HCT116 (cell line): Measurements from ENCODE around the gene ENPEP. TPM values are rescaled to one million over a fixed set of nuclear protein-coding genes. Genes with fewer than 3 reads are reported as not detected.

Source experiments
- ATAC-seq: fragments of 200-7000 bp; cut with Tn5 transposase; 2 replicates; pipeline ENCODE4 v1.9.1; 2020; ENCODE audit warnings: mild to moderate bottlenecking, moderate library complexity
- BruUV-seq: library from RNA; stranded (reverse); fragments of 400-500 nt; replicated peaks from 2 replicates; lab custom pipeline; 2021; lab: Mats Ljungman, UMichigan
- CTCF ChIA-PET: fragments of 300-600 bp; sonication (Branson Sonifier 250); formaldehyde crosslinking; loops from one replicate; lab custom pipeline; 2021; ENCODE audit warnings: antibody characterized with exemption; lab: Charles Lee
- POLR2A ChIA-PET: fragments of 300-600, 350-600 bp; sonication (Branson Sonifier 250); formaldehyde crosslinking; loops from one replicate; lab custom pipeline; 2021; ENCODE audit warnings: antibody characterized with exemption; lab: Charles Lee
- RAD21 ChIA-PET, 2 experiments: fragments of 300-600 bp; sonication (Branson Sonifier 250); formaldehyde crosslinking; loops; one replicate each; lab custom pipeline; 2023; ENCODE audit warnings: low total read pairs in 2 of 2; ENCODE audit not compliant: uncharacterized antibody in 2 of 2, unreplicated experiment in 2 of 2, low non-redundant PET in 1 of 2; lab: Charles Lee
- DNase-seq: peaks from one replicate; pipeline ENCODE4 v3.0.0-alpha.2; 2010; ENCODE audit warnings: low read depth, low spot score
- H2AFZ ChIP-seq: fragments of 200-600 bp; shearing (Covaris generic), sonication (generic); 2 replicates; pipeline ENCODE4 v1.6.1; 2017; ENCODE audit warnings: low read depth, mixed run types, mixed read lengths, antibody characterized with exemption, low read length; ENCODE audit not compliant: poor library complexity, severe bottlenecking
- H3K27ac ChIP-seq: 2 replicates; pipeline ENCODE4 v1.5.1; 2012; ENCODE audit warnings: low read depth, low read length
- H3K27me3 ChIP-seq: fragments of 200-600 bp; sonication (generic); 2 replicates; pipeline ENCODE4 v1.6.1; 2016; ENCODE audit warnings: mixed run types, low read length, mixed read lengths; ENCODE audit not compliant: insufficient read depth
- H3K36me3 ChIP-seq, 2 experiments: fragments of 200-500 bp in 1 of 2; fragments of 200-600 bp in 1 of 2; sonication (Bioruptor generic) in 1 of 2; sonication (generic) in 1 of 2; 2 replicates each; pipeline versions ENCODE4 v1.5.1 to v1.6.1; 2014 to 2016; ENCODE audit warnings: low read length in 2 of 2, inconsistent platforms in 1 of 2, mixed read lengths in 1 of 2, mixed run types in 1 of 2; ENCODE audit not compliant: insufficient read depth in 2 of 2, control insufficient read depth in 1 of 2
- H3K4me1 ChIP-seq, 2 experiments: fragments of 200-600 bp in 1 of 2; sonication (generic) in 1 of 2; 2 replicates each; pipeline versions ENCODE4 v1.5.1 to v1.6.1; 2012 to 2017; ENCODE audit warnings: low read length in 2 of 2, inconsistent platforms in 1 of 2, mild to moderate bottlenecking in 1 of 2, mixed read lengths in 1 of 2, mixed run types in 1 of 2, moderate library complexity in 1 of 2; ENCODE audit not compliant: insufficient read depth in 2 of 2, control insufficient read depth in 1 of 2
- H3K4me2 ChIP-seq: fragments of 200-600 bp; sonication (generic); 2 replicates; pipeline ENCODE4 v1.6.1; 2017; ENCODE audit warnings: mixed run types, low read length, mixed read lengths
- H3K4me3 ChIP-seq, 2 experiments: fragments of 200-600 bp in 1 of 2; sonication (generic) in 1 of 2; replicated peaks in 1 of 2; 2 replicates each; pipeline ENCODE4 v1.5.1; 2011 to 2016; ENCODE audit warnings: low read length in 2 of 2, control low read depth in 1 of 2, low read depth in 1 of 2, mild to moderate bottlenecking in 1 of 2, mixed read lengths in 1 of 2, mixed run types in 1 of 2
- H3K79me2 ChIP-seq: fragments of 200-600 bp; sonication (generic); 2 replicates; pipeline ENCODE4 v1.6.1; 2017; ENCODE audit warnings: mild to moderate bottlenecking, mixed run types, low read length, moderate library complexity, mixed read lengths; ENCODE audit not compliant: insufficient read depth
- H3K9ac ChIP-seq: fragments of 200-600 bp; sonication (generic); 2 replicates; pipeline ENCODE4 v1.6.1; 2016; ENCODE audit warnings: low read length, mixed read lengths
- H3K9me2 ChIP-seq: fragments of 200-600 bp; sonication (generic), shearing (Covaris generic); 2 replicates; pipeline ENCODE4 v1.6.1; 2017; ENCODE audit warnings: mixed run types, mild to moderate bottlenecking, moderate library complexity; ENCODE audit not compliant: insufficient read depth
- H3K9me3 ChIP-seq, 2 experiments: fragments of 200-500 bp in 1 of 2; fragments of 200-600 bp in 1 of 2; sonication (Bioruptor generic) in 1 of 2; sonication (generic) in 1 of 2; 2 replicates each; pipeline ENCODE4 v1.6.1; 2014 to 2017; ENCODE audit warnings: low read length in 2 of 2, mixed read lengths in 2 of 2, inconsistent platforms in 1 of 2, low read depth in 1 of 2, mild to moderate bottlenecking in 1 of 2, mixed run types in 1 of 2, moderate library complexity in 1 of 2; ENCODE audit not compliant: control insufficient read depth in 1 of 2, insufficient read depth in 1 of 2
- H4K20me1 ChIP-seq: fragments of 200-600 bp; sonication (generic), shearing (Covaris generic); 2 replicates; pipeline ENCODE4 v1.6.1; 2017; ENCODE audit warnings: mixed run types, mild to moderate bottlenecking, moderate library complexity; ENCODE audit not compliant: insufficient read depth
- ATF3 ChIP-seq: IDR thresholded peaks from 2 replicates; pipeline ENCODE4 v1.6.1; 2012
- CBX3 ChIP-seq: IDR thresholded peaks from 2 replicates; pipeline ENCODE4 v1.6.1; 2012; ENCODE audit warnings: low read depth
- CEBPB ChIP-seq: IDR thresholded peaks from 2 replicates; pipeline ENCODE4 v1.6.1; 2012; ENCODE audit warnings: low read depth
- ELF1 ChIP-seq: IDR thresholded peaks from 2 replicates; pipeline ENCODE4 v1.6.1; 2012; ENCODE audit warnings: low read depth, borderline replicate concordance
- EZH2 ChIP-seq: fragments of 200-600 bp; sonication (generic); IDR thresholded peaks from 2 replicates; pipeline ENCODE4 v1.6.1; 2017; ENCODE audit warnings: antibody characterized with exemption, mixed run types
- EZH2phosphoT487 ChIP-seq: fragments of 200-600 bp; IDR thresholded peaks from 2 replicates; pipeline ENCODE4 v1.6.1; 2018; ENCODE audit warnings: antibody characterized with exemption, borderline replicate concordance
- FOSL1 ChIP-seq: IDR thresholded peaks from 2 replicates; pipeline ENCODE4 v1.6.1; 2012; ENCODE audit warnings: low read depth
- JUND ChIP-seq: IDR thresholded peaks from 2 replicates; pipeline ENCODE4 v1.6.1; 2012
- POLR2A ChIP-seq: IDR thresholded peaks from 2 replicates; pipeline ENCODE4 v1.7.0; 2011; ENCODE audit warnings: borderline replicate concordance; ENCODE audit not compliant: insufficient read depth, insufficient read length; ENCODE audit errors: extremely low read depth
- POLR2AphosphoS5 ChIP-seq: IDR thresholded peaks from 2 replicates; pipeline ENCODE4 v1.6.1; 2011; ENCODE audit warnings: mild to moderate bottlenecking, low read depth, low read length, moderate library complexity
- SIN3A ChIP-seq: IDR thresholded peaks from 2 replicates; pipeline ENCODE4 v1.6.1; 2012; ENCODE audit warnings: low read depth
- SP1 ChIP-seq: IDR thresholded peaks from 2 replicates; pipeline ENCODE4 v1.6.1; 2012; ENCODE audit warnings: low read depth
- SRF ChIP-seq: IDR thresholded peaks from 2 replicates; pipeline ENCODE4 v1.6.1; 2012; ENCODE audit warnings: low read depth
- TCF7L2 ChIP-seq: IDR thresholded peaks from 2 replicates; pipeline ENCODE4 v1.7.0; 2011; ENCODE audit warnings: borderline replicate concordance, inconsistent platforms; ENCODE audit not compliant: insufficient read depth, insufficient read length; ENCODE audit errors: extremely low read depth
- YY1 ChIP-seq: IDR thresholded peaks from 2 replicates; pipeline ENCODE4 v1.6.1; 2011; ENCODE audit warnings: low read length, low read depth, moderate library complexity, mild to moderate bottlenecking; ENCODE audit not compliant: insufficient replicate concordance; ENCODE audit errors: extremely low read depth
- ZFX ChIP-seq: fragments of 450-650 bp; IDR thresholded peaks from 2 replicates; pipeline ENCODE4 v1.6.1; 2017
- intact Hi-C: fragments of 100-400 bp; cut with micrococcal nuclease; formaldehyde crosslinking; loops from 2 replicates; pipeline ENCODE4 v1.10.0; 2022
- total RNA-seq: library from RNA; stranded (reverse); gene quantifications from one replicate; pipeline ENCODE4 v1.2.1, GENCODE V29; 2021; ENCODE audit not compliant: unreplicated experiment
- TF ChIP-seq, protein P1 (sequence below), 3 experiments: fragments of 200-600 bp in 1 of 3; sonication (generic) in 1 of 3; IDR thresholded peaks in 2 of 3; conservative IDR thresholded peaks in 1 of 3; 2 replicates each; pipeline ENCODE4 v1.5.1; 2012 to 2017; ENCODE audit warnings: low read depth in 2 of 3, low read length in 2 of 3, antibody characterized with exemption in 1 of 3, borderline replicate concordance in 1 of 3, control low read depth in 1 of 3, mild to moderate bottlenecking in 1 of 3, mixed read lengths in 1 of 3, mixed run types in 1 of 3, moderate library complexity in 1 of 3; ENCODE audit not compliant: insufficient read depth in 1 of 3
- TF ChIP-seq, protein P2 (sequence below): IDR thresholded peaks from 2 replicates; pipeline ENCODE4 v1.6.1; 2011; ENCODE audit warnings: mild to moderate bottlenecking, low read length, moderate library complexity; ENCODE audit not compliant: insufficient replicate concordance; ENCODE audit errors: extremely low read depth
- TF ChIP-seq, protein P3 (sequence below): IDR thresholded peaks from 2 replicates; pipeline ENCODE4 v1.6.1; 2012
- TF ChIP-seq, protein P4 (sequence below): IDR thresholded peaks from 2 replicates; pipeline ENCODE4 v1.6.1; 2012; ENCODE audit warnings: low read depth

The ENPEP gene
- total RNA-seq, 1 experiment from 2014 or later, result 4.5 TPM

GRCh38 chr4:110498420-110498819, 22.5 kb downstream of the ENPEP start:
- Histone ChIP-seq H3K4me3 (no peak overlapping the region), H3K9ac (no peak overlapping the region), H3K27ac (no peak overlapping the region), H3K4me1 (no peaks in the 10 kb centered on the region), H4K20me1 (no peaks in the 10 kb centered on the region), H3K4me2 (no peak overlapping the region), H3K9me2 (no peaks in the 10 kb centered on the region), H3K27me3 (no peaks in the 10 kb centered on the region), H2AFZ (no peak overlapping the region), H3K79me2 (no peaks in the 10 kb centered on the region), H3K9me3 (no peaks in the 10 kb centered on the region), H3K36me3 (no peaks in the 10 kb centered on the region)
- no peak for ATAC-seq
- ChIA-PET POLR2A (interaction anchor here (1.0 kb wide), 1 partner anchor 497 kb away, joined by 3 read pairs; no protein-coding TSS in a partner anchor), RAD21 (no interaction called here), CTCF (interaction anchor here (1.1 kb wide), 1 partner anchor 13 kb away, joined by 3 read pairs; no protein-coding TSS in a partner anchor)
- TF ChIP-seq, protein P1, sequence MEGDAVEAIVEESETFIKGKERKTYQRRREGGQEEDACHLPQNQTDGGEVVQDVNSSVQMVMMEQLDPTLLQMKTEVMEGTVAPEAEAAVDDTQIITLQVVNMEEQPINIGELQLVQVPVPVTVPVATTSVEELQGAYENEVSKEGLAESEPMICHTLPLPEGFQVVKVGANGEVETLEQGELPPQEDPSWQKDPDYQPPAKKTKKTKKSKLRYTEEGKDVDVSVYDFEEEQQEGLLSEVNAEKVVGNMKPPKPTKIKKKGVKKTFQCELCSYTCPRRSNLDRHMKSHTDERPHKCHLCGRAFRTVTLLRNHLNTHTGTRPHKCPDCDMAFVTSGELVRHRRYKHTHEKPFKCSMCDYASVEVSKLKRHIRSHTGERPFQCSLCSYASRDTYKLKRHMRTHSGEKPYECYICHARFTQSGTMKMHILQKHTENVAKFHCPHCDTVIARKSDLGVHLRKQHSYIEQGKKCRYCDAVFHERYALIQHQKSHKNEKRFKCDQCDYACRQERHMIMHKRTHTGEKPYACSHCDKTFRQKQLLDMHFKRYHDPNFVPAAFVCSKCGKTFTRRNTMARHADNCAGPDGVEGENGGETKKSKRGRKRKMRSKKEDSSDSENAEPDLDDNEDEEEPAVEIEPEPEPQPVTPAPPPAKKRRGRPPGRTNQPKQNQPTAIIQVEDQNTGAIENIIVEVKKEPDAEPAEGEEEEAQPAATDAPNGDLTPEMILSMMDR (IDR thresholded peaks at IDR 0.05 in 2 of 3, conservative IDR thresholded peaks at IDR 0.05 in 1 of 3; ENCODE audit: borderline replicate concordance in 1 of 3, insufficient read depth in 1 of 3, low read depth in 2 of 3, low read length in 2 of 3), result no peak
- no peak for TF ChIP-seq YY1
- TF ChIP-seq ZFX, result no peak
- no peak for TF ChIP-seq ELF1
- no peak for TF ChIP-seq EZH2
- TF ChIP-seq, protein P2, sequence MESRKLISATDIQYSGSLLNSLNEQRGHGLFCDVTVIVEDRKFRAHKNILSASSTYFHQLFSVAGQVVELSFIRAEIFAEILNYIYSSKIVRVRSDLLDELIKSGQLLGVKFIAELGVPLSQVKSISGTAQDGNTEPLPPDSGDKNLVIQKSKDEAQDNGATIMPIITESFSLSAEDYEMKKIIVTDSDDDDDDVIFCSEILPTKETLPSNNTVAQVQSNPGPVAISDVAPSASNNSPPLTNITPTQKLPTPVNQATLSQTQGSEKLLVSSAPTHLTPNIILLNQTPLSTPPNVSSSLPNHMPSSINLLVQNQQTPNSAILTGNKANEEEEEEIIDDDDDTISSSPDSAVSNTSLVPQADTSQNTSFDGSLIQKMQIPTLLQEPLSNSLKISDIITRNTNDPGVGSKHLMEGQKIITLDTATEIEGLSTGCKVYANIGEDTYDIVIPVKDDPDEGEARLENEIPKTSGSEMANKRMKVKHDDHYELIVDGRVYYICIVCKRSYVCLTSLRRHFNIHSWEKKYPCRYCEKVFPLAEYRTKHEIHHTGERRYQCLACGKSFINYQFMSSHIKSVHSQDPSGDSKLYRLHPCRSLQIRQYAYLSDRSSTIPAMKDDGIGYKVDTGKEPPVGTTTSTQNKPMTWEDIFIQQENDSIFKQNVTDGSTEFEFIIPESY, result no peak
- TF ChIP-seq POLR2AphosphoS5, result no peak
- TF ChIP-seq JUND, result no peak
- no peak for TF ChIP-seq CBX3
- TF ChIP-seq FOSL1, result no peak
- TF ChIP-seq TCF7L2, result no peak
- no peak for TF ChIP-seq EZH2phosphoT487
- TF ChIP-seq CEBPB, result no peak
- TF ChIP-seq, protein P3, sequence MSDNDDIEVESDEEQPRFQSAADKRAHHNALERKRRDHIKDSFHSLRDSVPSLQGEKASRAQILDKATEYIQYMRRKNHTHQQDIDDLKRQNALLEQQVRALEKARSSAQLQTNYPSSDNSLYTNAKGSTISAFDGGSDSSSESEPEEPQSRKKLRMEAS, result no peak
- TF ChIP-seq SIN3A, result no peak
- TF ChIP-seq ATF3, result no peak
- TF ChIP-seq, protein P4, sequence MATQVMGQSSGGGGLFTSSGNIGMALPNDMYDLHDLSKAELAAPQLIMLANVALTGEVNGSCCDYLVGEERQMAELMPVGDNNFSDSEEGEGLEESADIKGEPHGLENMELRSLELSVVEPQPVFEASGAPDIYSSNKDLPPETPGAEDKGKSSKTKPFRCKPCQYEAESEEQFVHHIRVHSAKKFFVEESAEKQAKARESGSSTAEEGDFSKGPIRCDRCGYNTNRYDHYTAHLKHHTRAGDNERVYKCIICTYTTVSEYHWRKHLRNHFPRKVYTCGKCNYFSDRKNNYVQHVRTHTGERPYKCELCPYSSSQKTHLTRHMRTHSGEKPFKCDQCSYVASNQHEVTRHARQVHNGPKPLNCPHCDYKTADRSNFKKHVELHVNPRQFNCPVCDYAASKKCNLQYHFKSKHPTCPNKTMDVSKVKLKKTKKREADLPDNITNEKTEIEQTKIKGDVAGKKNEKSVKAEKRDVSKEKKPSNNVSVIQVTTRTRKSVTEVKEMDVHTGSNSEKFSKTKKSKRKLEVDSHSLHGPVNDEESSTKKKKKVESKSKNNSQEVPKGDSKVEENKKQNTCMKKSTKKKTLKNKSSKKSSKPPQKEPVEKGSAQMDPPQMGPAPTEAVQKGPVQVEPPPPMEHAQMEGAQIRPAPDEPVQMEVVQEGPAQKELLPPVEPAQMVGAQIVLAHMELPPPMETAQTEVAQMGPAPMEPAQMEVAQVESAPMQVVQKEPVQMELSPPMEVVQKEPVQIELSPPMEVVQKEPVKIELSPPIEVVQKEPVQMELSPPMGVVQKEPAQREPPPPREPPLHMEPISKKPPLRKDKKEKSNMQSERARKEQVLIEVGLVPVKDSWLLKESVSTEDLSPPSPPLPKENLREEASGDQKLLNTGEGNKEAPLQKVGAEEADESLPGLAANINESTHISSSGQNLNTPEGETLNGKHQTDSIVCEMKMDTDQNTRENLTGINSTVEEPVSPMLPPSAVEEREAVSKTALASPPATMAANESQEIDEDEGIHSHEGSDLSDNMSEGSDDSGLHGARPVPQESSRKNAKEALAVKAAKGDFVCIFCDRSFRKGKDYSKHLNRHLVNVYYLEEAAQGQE, result no peak
- TF ChIP-seq SRF, result no peak
- TF ChIP-seq POLR2A, result no peak
- no peak for TF ChIP-seq SP1
- DNase-seq, result no peak
- intact Hi-C loops, result no loop called here
- BruUV-seq, result no TSS peak
